ENCODE measurements around the gene ZNF385B. TPM values are rescaled to one million over a fixed set of nuclear protein-coding genes. Genes with fewer than 3 reads are reported as not detected.
A peak's percentile ranks its signal among the peaks of the same experiment; 100 is the strongest.

Gene ZNF385B
- polyA plus RNA-seq, 1 of the 3 experiments (the other 2 are of a cell fraction), result 0.16 TPM

DNA sequence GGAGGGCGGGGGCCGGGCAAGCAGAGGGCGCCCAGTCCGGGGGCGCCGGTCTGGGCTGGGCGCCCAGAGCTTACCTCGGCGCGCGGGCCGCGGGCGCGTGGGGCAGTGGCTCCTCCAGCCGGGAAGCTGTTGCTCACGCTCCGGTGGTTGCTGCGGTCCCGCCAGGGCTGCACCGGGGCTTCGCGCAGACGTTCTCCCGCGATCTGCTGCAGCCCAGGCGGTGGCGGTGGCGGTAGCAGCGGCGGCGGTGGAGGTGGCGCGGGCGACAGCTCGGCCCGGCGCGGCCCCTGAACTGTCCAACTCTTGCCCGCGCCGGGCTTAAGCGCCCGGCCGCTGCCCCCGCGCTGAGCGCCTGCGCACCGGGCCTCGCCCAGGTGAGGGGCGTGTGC is 391 bp downstream of the ZNF385B start:
- H3K36me3 ChIP-seq (replicated peaks in 1 of 2; ENCODE audit: control insufficient read depth in 1 of 2, insufficient read depth in 2 of 2, low read length in 1 of 2), result no peaks in the 10 kb centered on the region
- DNase-seq, result peak; percentile 77
- H3K4me2 ChIP-seq, result peak overlapping the region; percentile 96
- ChIA-PET CTCF (no interaction called here), POLR2A (interaction anchor here (0.6 kb wide), 1 partner anchor 38 kb away, joined by 3 read pairs; no protein-coding TSS in a partner anchor)
- H2AFZ ChIP-seq (ENCODE audit: low read depth), result peak overlapping the region; percentile 63; the same call in 1 of the 2 replicates
- no CpG with 5 or more reads among the region's 52 CpGs for WGBS (ENCODE audit: low lambda C conversion rate)
- TF ChIP-seq TCF12 (IDR thresholded peaks at IDR 0.05) (no peak), RCOR1 (IDR thresholded peaks at IDR 0.05; ENCODE audit: low read length) (no peak), EP300 (IDR thresholded peaks at IDR 0.05; ENCODE audit: borderline replicate concordance in 1 of 2, low read depth in 1 of 2, low read length in 1 of 2) (no peak), SIN3A (IDR thresholded peaks at IDR 0.05; ENCODE audit: borderline replicate concordance, low read depth, low read length) (no peak), FOSL2 (IDR thresholded peaks at IDR 0.05; ENCODE audit: borderline replicate concordance, low read depth) (no peak), POLR2AphosphoS5 (IDR thresholded peaks at IDR 0.05; ENCODE audit: low read depth, low read length) (no peak), ELF1 (IDR thresholded peaks at IDR 0.05) (no peak), TEAD4 (IDR thresholded peaks at IDR 0.05; ENCODE audit: borderline replicate concordance, insufficient read depth) (no peak)
- TF ChIP-seq, protein P1, sequence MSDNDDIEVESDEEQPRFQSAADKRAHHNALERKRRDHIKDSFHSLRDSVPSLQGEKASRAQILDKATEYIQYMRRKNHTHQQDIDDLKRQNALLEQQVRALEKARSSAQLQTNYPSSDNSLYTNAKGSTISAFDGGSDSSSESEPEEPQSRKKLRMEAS (IDR thresholded peaks at IDR 0.05; ENCODE audit: low read depth), result no peak
- TF ChIP-seq, protein P2, sequence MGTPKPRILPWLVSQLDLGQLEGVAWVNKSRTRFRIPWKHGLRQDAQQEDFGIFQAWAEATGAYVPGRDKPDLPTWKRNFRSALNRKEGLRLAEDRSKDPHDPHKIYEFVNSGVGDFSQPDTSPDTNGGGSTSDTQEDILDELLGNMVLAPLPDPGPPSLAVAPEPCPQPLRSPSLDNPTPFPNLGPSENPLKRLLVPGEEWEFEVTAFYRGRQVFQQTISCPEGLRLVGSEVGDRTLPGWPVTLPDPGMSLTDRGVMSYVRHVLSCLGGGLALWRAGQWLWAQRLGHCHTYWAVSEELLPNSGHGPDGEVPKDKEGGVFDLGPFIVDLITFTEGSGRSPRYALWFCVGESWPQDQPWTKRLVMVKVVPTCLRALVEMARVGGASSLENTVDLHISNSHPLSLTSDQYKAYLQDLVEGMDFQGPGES (IDR thresholded peaks at IDR 0.05; ENCODE audit: low read depth, low read length), result no peak
- no peaks in the 10 kb centered on the region for H4K20me1 ChIP-seq (ENCODE audit: insufficient read depth)
- H3K27ac ChIP-seq (ENCODE audit: low read depth in 2 of 2, low read length in 1 of 2), result no peak overlapping the region
- no peaks in the 10 kb centered on the region for H3K79me2 ChIP-seq (ENCODE audit: insufficient read depth)
- H3K4me3 ChIP-seq (ENCODE audit: low read depth in 2 of 2, low read length in 1 of 2), result peak overlapping the region; percentile 52 to 76
- H3K9me3 ChIP-seq, result no peaks in the 10 kb centered on the region
- no peaks in the 10 kb centered on the region for H3F3A ChIP-seq (replicated peaks; ENCODE audit: insufficient read depth)
- peaks cover 24% of the 10 kb centered on the region; the same call in 1 of the 2 replicates for H3K27me3 ChIP-seq (ENCODE audit: insufficient read depth)
- peaks cover 0 to 8% of the 10 kb centered on the region in 2 experiments; a peak in 1 of 4 replicates for H3K4me1 ChIP-seq (ENCODE audit: control insufficient read depth in 1 of 2, insufficient read depth in 2 of 2, low read depth in 1 of 2, low read length in 1 of 2)
- H3K9ac ChIP-seq, result no peak overlapping the region
- H3K9me2 ChIP-seq, result no peaks in the 10 kb centered on the region

DNA sequence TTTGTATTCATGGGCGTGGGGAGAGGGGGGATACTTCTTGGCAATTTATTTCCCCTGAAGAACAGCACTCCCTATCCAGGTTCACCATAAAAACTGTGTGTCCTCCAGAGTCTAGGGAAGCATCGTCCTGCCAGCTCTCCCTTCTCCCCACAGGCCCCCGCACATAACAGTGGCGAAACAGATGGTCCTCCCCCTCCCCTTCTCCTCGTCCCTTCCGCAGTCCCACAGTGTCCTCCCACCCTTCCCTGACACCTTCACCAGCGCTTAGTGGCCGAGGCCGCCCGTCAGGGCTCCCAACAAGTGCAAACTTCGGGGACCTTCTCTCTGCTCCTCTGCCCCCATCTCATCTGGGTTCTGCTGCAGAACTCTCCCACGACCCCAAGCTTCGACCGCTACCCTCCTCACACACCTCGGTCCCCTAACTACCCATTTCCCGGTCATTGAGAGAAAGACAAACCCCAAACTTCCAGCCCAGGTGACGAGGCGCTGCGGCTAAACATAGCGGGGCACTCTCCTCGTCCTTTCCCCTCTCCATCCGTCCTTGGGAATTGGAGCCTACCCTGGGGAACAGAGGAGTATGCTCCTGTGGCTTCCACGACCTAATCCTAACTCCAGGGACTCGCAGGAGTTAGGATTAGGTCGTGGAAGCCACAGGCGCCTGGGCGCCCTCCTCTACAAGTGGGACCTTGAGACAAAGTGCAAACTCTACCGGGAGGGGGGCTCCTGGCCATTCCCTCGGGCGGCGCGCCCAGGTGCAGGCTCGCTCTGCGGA is 971 bp downstream of the ZNF385B start:
- ChIA-PET CTCF (interaction anchor here (1.3 kb wide), 1 partner anchor 18 kb away, joined by 4 read pairs; no protein-coding TSS in a partner anchor), POLR2A (interaction anchor here (0.6 kb wide), 1 partner anchor 38 kb away, joined by 3 read pairs; no protein-coding TSS in a partner anchor)
- Histone ChIP-seq H3K4me2 (peak overlapping the region; percentile 96), H3K27ac (ENCODE audit: low read depth in 2 of 2, low read length in 1 of 2) (no peak overlapping the region), H3K36me3 (replicated peaks in 1 of 2; ENCODE audit: control insufficient read depth in 1 of 2, insufficient read depth in 2 of 2, low read length in 1 of 2) (no peaks in the 10 kb centered on the region), H3F3A (replicated peaks; ENCODE audit: insufficient read depth) (no peaks in the 10 kb centered on the region), H3K4me3 (ENCODE audit: low read depth in 2 of 2, low read length in 1 of 2) (peak overlapping the region; percentile 52 to 76), H3K4me1 (ENCODE audit: control insufficient read depth in 1 of 2, insufficient read depth in 2 of 2, low read depth in 1 of 2, low read length in 1 of 2) (peaks cover 0 to 8% of the 10 kb centered on the region in 2 experiments; a peak in 1 of 4 replicates), H3K27me3 (ENCODE audit: insufficient read depth) (peaks cover 24% of the 10 kb centered on the region; the same call in 1 of the 2 replicates), H2AFZ (ENCODE audit: low read depth) (peak overlapping the region; percentile 63; the same call in 1 of the 2 replicates), H4K20me1 (ENCODE audit: insufficient read depth) (no peaks in the 10 kb centered on the region), H3K79me2 (ENCODE audit: insufficient read depth) (no peaks in the 10 kb centered on the region), H3K9me2 (no peaks in the 10 kb centered on the region), H3K9me3 (no peaks in the 10 kb centered on the region), H3K9ac (no peak overlapping the region)
- DNase-seq, result peak; percentile 11
- TF ChIP-seq TEAD4 (IDR thresholded peaks at IDR 0.05; ENCODE audit: borderline replicate concordance, insufficient read depth), result no peak
- 58% methylated on average over 27 of the region's 34 CpGs for whole genome bisulfite sequencing (ENCODE audit: low lambda C conversion rate)
